Glutamatergic neuron (in vitro differentiated cells): ENCODE measurements around the gene TUT7. TPM values are rescaled to one million over a fixed set of nuclear protein-coding genes. Genes with fewer than 3 reads are reported as not detected.
A peak's percentile ranks its signal among the peaks of the same experiment; 100 is the strongest.

ENCODE experiments used
- DNase-seq: peaks from one replicate; pipeline ENCODE4 v3.0.0; 2022
- H3K27ac Mint-ChIP-seq: one replicate; pipeline ENCODE4 v1.8.0; 2020; ENCODE audit warnings: mild to moderate bottlenecking, mixed read lengths, inconsistent platforms; ENCODE audit not compliant: unreplicated experiment
- H3K27me3 Mint-ChIP-seq: one replicate; pipeline ENCODE4 v1.8.0; 2020; ENCODE audit warnings: mild to moderate bottlenecking, moderate library complexity, mixed read lengths, inconsistent platforms; ENCODE audit not compliant: unreplicated experiment
- H3K36me3 Mint-ChIP-seq: one replicate; pipeline ENCODE4 v1.8.0; 2020; ENCODE audit warnings: mild to moderate bottlenecking, mixed read lengths, inconsistent platforms; ENCODE audit not compliant: unreplicated experiment
- H3K4me1 Mint-ChIP-seq: one replicate; pipeline ENCODE4 v1.8.0; 2020; ENCODE audit warnings: mild to moderate bottlenecking, low read depth, mixed read lengths, inconsistent platforms; ENCODE audit not compliant: unreplicated experiment
- H3K4me3 Mint-ChIP-seq: one replicate; pipeline ENCODE4 v1.8.0; 2020; ENCODE audit warnings: mild to moderate bottlenecking, mixed read lengths, inconsistent platforms; ENCODE audit not compliant: unreplicated experiment
- H3K9me3 Mint-ChIP-seq: one replicate; pipeline ENCODE4 v1.8.0; 2020; ENCODE audit warnings: mild to moderate bottlenecking, moderate library complexity, mixed read lengths, inconsistent platforms; ENCODE audit not compliant: unreplicated experiment
- total RNA-seq: library from RNA; stranded (reverse); fragmentation: NEBNext Ultra II Directional; extraction: Animal tissue kit (Norgen Biotek cat#: 25700); gene quantifications from one replicate; pipeline ENCODE4 v1.2.1, GENCODE V29; 2021; ENCODE audit not compliant: unreplicated experiment
- TF ChIP-seq, protein P1 (sequence below): fragments of 200-600 bp; sonication (generic); IDR thresholded peaks from one replicate; pipeline ENCODE4 v1.5.0; 2021; ENCODE audit not compliant: partially characterized antibody, unreplicated experiment

The TUT7 gene
- total RNA-seq, 1 donor from 2014 or later: 29.4 TPM

DNA sequence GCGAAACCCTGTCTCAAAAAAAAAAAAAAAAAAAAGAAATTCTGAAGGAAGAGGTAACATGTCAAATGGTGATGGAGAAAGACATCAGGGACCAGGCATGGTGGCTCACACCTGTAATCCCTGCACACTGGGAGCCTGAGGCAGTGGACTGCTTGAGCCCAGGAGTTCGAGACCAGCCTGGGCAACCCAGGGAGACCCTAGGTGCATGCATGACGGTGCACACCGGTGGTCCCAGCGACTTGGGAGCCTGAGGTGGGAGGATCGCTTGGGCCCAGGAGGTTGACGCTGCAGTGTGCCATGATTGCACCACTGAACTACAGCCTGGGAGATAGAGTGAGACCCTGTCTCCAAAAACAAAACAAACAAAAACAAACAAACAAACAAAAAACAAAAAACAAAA lies 73.6 kb downstream of the TUT7 start:
- Mint-ChIP-seq H3K27ac (peak overlapping the region; percentile 97), H3K36me3 (no peaks in the 10 kb centered on the region), H3K9me3 (peaks cover 12% of the 10 kb centered on the region), H3K27me3 (no peaks in the 10 kb centered on the region), H3K4me1 (peaks cover 29% of the 10 kb centered on the region), H3K4me3 (peak overlapping the region; percentile 97)
- no peak for DNase-seq
- TF ChIP-seq, protein P1, sequence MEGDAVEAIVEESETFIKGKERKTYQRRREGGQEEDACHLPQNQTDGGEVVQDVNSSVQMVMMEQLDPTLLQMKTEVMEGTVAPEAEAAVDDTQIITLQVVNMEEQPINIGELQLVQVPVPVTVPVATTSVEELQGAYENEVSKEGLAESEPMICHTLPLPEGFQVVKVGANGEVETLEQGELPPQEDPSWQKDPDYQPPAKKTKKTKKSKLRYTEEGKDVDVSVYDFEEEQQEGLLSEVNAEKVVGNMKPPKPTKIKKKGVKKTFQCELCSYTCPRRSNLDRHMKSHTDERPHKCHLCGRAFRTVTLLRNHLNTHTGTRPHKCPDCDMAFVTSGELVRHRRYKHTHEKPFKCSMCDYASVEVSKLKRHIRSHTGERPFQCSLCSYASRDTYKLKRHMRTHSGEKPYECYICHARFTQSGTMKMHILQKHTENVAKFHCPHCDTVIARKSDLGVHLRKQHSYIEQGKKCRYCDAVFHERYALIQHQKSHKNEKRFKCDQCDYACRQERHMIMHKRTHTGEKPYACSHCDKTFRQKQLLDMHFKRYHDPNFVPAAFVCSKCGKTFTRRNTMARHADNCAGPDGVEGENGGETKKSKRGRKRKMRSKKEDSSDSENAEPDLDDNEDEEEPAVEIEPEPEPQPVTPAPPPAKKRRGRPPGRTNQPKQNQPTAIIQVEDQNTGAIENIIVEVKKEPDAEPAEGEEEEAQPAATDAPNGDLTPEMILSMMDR: no peak

- peaks cover 12% of the 10 kb centered on the region for H3K9me3 Mint-ChIP-seq
- H3K4me1 Mint-ChIP-seq: peaks cover 29% of the 10 kb centered on the region
- no peaks in the 10 kb centered on the region for H3K36me3 Mint-ChIP-seq
- TF ChIP-seq, protein P1: no peak
- H3K27me3 Mint-ChIP-seq: no peaks in the 10 kb centered on the region
- DNase-seq: no peak
- H3K27ac Mint-ChIP-seq: no peak overlapping the region
- H3K4me3 Mint-ChIP-seq: peak overlapping the region; percentile 81
These were observed 74.4 kb downstream of the TUT7 start for GRCh38 chr9:86279839-86280238.

GRCh38 chr9:86277072-86277471 lies 77.1 kb downstream of the TUT7 start:
- no peaks in the 10 kb centered on the region for H3K27me3 Mint-ChIP-seq
- no peak for DNase-seq
- TF ChIP-seq, protein P1: no peak
- peaks cover 6% of the 10 kb centered on the region for H3K9me3 Mint-ChIP-seq
- peaks cover 22% of the 10 kb centered on the region for H3K4me1 Mint-ChIP-seq
- H3K27ac Mint-ChIP-seq: no peak overlapping the region
- H3K4me3 Mint-ChIP-seq: no peak overlapping the region
- H3K36me3 Mint-ChIP-seq: no peaks in the 10 kb centered on the region

DNA sequence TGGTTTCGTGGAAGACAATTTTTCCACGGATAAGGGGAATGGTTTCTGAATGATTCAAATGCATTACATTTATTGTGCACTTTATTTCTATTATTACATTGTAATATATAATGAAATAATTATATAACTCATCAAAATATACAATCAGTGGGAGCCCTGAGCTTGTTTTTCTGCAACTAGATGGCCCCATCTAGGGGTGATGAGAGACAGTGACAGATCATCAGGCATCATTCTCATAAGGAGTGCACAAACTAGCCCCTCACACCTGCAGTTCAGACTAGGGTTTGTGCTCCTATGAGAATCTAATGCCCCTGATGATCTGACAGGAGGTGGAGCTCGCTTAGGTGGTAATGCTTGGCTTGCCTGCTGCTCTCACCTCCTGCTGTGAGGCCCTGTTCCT lies 78.2 kb downstream of the TUT7 start:
- Mint-ChIP-seq H3K27ac (no peak overlapping the region), H3K4me3 (no peak overlapping the region), H3K36me3 (no peaks in the 10 kb centered on the region), H3K4me1 (peaks cover 17% of the 10 kb centered on the region), H3K27me3 (no peaks in the 10 kb centered on the region), H3K9me3 (no peaks in the 10 kb centered on the region)
- no peak for DNase-seq
- TF ChIP-seq, protein P1: peak; percentile 36

GRCh38 chr9:86274821-86275643 lies 79.2 kb downstream of the TUT7 start:
- TF ChIP-seq, protein P1: no peak
- no peak for DNase-seq
- no peak overlapping the region for H3K4me3 Mint-ChIP-seq
- H3K4me1 Mint-ChIP-seq: peaks cover 15% of the 10 kb centered on the region
- no peaks in the 10 kb centered on the region for H3K27me3 Mint-ChIP-seq
- H3K9me3 Mint-ChIP-seq: no peaks in the 10 kb centered on the region
- no peak overlapping the region for H3K27ac Mint-ChIP-seq
- H3K36me3 Mint-ChIP-seq: no peaks in the 10 kb centered on the region
